ENCODE results near the gene IPO9. TPM values are rescaled to one million over a fixed set of nuclear protein-coding genes. Genes with fewer than 3 reads are reported as not detected.

IPO9 gene
- total RNA-seq, 2 experiments from 2014 or later = 64.6 to 67.5 TPM

DNA sequence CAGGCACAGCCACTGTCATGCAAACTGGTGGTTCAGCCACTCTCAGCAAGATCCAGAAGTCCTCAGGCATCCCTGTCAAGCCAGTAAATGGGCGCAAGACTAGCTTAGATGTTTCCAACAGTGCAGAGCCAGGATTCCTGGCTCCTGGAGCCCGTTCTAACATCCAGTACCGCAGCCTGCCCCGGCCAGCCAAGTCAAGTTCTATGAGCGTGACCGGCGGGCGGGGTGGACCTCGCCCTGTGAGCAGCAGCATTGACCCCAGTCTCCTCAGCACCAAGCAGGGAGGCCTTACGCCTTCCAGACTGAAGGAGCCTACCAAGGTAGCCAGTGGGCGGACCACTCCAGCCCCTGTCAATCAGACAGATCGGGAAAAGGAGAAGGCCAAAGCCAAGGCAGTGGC is 46.6 kb upstream of the IPO9 start:
- Mint-ChIP-seq H3K36me3 (ENCODE audit: low read depth) (no peaks in the 10 kb centered on the region), H3K4me1 (ENCODE audit: low read depth) (no peaks in the 10 kb centered on the region), H3K9me3 (no peaks in the 10 kb centered on the region), H3K27ac (no peak overlapping the region), H3K27me3 (no peaks in the 10 kb centered on the region), H3K4me3 (no peak overlapping the region)
- TF ChIP-seq, protein P1, sequence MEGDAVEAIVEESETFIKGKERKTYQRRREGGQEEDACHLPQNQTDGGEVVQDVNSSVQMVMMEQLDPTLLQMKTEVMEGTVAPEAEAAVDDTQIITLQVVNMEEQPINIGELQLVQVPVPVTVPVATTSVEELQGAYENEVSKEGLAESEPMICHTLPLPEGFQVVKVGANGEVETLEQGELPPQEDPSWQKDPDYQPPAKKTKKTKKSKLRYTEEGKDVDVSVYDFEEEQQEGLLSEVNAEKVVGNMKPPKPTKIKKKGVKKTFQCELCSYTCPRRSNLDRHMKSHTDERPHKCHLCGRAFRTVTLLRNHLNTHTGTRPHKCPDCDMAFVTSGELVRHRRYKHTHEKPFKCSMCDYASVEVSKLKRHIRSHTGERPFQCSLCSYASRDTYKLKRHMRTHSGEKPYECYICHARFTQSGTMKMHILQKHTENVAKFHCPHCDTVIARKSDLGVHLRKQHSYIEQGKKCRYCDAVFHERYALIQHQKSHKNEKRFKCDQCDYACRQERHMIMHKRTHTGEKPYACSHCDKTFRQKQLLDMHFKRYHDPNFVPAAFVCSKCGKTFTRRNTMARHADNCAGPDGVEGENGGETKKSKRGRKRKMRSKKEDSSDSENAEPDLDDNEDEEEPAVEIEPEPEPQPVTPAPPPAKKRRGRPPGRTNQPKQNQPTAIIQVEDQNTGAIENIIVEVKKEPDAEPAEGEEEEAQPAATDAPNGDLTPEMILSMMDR (IDR thresholded peaks at IDR 0.05) = no peak
- DNase-seq (no peak), ATAC-seq (no peak)
- POLR2A ChIA-PET = no interaction called here
- CTCF ChIA-PET = interaction anchor here (3.2 to 15.2 kb wide), 3 partner anchors 11 to 75 kb away, joined by 19 to 258 read pairs (median 25); no protein-coding TSS in a partner anchor
- intact Hi-C loops (cut with micrococcal nuclease) = no loop called here

DNA sequence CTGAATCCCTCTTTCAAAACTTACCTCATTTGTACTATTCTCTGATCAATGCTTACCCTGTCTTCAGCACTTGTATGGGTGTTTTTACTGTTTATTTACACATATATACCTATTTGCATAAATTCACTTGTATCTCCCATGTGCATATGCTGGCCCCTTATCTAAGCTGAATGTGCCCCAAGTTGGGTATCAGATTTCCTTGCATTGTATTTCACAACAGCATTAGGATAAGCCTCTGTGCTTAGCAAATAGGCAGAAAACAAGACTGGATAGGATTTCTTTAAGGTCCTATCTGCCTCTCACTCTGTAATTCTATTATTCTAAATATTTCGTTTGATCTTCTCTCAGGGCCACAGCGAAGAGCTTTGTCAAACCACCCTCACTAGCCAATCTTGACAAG is 45.9 kb upstream of the IPO9 start:
- no peaks in the 10 kb centered on the region for H3K9me3 Mint-ChIP-seq
- POLR2A ChIA-PET = no interaction called here
- H3K27ac Mint-ChIP-seq = no peak overlapping the region
- no peaks in the 10 kb centered on the region for H3K27me3 Mint-ChIP-seq
- DNase-seq (no peak), ATAC-seq (no peak)
- H3K36me3 Mint-ChIP-seq (ENCODE audit: low read depth) = no peaks in the 10 kb centered on the region
- CTCF ChIA-PET = interaction anchor here (1.2 to 15.2 kb wide), 3 partner anchors 11 to 75 kb away, joined by 4 to 258 read pairs (median 19); no protein-coding TSS in a partner anchor
- TF ChIP-seq, protein P1 (IDR thresholded peaks at IDR 0.05) = no peak
- no peaks in the 10 kb centered on the region for H3K4me1 Mint-ChIP-seq (ENCODE audit: low read depth)
- H3K4me3 Mint-ChIP-seq = no peak overlapping the region
- intact Hi-C loops (cut with micrococcal nuclease) = no loop called here

DNA sequence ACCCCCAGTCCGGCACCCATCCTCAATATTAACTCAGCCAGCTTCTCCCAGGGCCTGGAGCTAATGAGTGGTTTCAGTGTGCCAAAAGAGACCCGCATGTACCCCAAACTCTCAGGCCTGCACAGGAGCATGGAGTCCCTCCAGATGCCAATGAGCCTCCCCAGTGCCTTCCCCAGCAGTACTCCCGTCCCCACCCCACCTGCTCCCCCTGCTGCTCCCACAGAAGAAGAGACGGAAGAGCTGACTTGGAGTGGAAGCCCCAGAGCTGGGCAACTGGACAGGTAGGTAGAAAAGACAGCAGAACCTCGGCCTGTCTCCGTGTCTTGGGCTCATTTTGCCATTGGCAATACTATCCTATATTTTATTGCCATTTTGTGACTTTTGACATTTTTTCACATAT is 45.4 kb upstream of the IPO9 start:
- intact Hi-C loops (cut with micrococcal nuclease) = no loop called here
- TF ChIP-seq, protein P1 (IDR thresholded peaks at IDR 0.05) = no peak
- no peaks in the 10 kb centered on the region for H3K9me3 Mint-ChIP-seq
- no peak overlapping the region for H3K4me3 Mint-ChIP-seq
- DNase-seq (no peak), ATAC-seq (no peak)
- no peaks in the 10 kb centered on the region for H3K36me3 Mint-ChIP-seq (ENCODE audit: low read depth)
- ChIA-PET CTCF (interaction anchor here (1.2 to 15.2 kb wide), 3 partner anchors 10 to 76 kb away, joined by 4 to 258 read pairs (median 19); no protein-coding TSS in a partner anchor), POLR2A (no interaction called here)
- H3K27me3 Mint-ChIP-seq = no peaks in the 10 kb centered on the region
- H3K4me1 Mint-ChIP-seq (ENCODE audit: low read depth) = no peaks in the 10 kb centered on the region
- H3K27ac Mint-ChIP-seq = no peak overlapping the region

DNA sequence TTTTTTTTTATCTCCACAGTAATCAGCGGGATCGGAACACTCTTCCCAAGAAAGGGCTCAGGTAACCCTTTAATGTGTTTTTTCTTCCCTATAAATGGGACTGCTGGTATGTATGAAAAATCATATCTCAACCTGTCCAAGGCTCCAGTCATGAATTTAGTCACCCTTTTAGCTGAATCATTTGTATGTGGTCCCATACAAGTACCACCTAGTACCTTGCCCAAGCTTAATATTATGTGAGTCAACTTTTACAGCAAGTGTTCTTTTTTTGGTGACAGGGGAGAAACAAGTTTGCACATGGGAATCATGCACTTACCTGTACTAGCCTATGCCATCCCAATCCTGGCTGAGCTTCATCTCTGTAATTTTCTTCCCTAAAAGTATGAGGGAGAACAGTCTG is 43.7 kb upstream of the IPO9 start:
- ATAC-seq (no peak), DNase-seq (no peak)
- ChIA-PET POLR2A (no interaction called here), CTCF (interaction anchor here (1.2 to 15.2 kb wide), 3 partner anchors 9 to 225 kb away, joined by 3 to 258 read pairs (median 19); no protein-coding TSS in a partner anchor)
- TF ChIP-seq, protein P1 (IDR thresholded peaks at IDR 0.05) = no peak
- Mint-ChIP-seq H3K27ac (no peak overlapping the region), H3K4me3 (no peak overlapping the region), H3K36me3 (ENCODE audit: low read depth) (no peaks in the 10 kb centered on the region), H3K9me3 (no peaks in the 10 kb centered on the region), H3K27me3 (no peaks in the 10 kb centered on the region), H3K4me1 (ENCODE audit: low read depth) (peaks cover under 1% of the 10 kb centered on the region)
- intact Hi-C loops (cut with micrococcal nuclease) = no loop called here

DNA sequence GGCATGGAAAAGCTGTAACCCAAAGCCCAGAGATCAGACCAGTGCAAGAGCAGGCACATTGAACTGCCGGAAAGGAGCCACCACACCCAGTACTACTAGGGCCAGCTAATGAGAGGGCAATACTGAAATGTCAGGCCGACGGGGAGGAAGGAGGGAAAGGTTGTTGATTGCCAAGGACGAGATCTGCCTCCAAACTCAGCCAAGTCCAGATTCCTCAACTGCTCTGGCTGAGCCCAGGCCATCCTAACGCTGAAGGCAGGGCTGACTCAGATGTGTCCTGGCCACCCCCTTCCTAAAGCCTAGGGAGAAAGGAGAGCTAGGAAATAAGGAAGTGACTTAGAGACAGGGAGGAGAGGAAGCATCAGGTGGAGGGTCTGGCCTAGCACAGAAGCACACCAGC is 42.1 kb upstream of the IPO9 start:
- Mint-ChIP-seq H3K36me3 (ENCODE audit: low read depth) (no peaks in the 10 kb centered on the region), H3K9me3 (no peaks in the 10 kb centered on the region), H3K27ac (no peak overlapping the region), H3K27me3 (no peaks in the 10 kb centered on the region), H3K4me3 (no peak overlapping the region), H3K4me1 (ENCODE audit: low read depth) (peaks cover 9% of the 10 kb centered on the region)
- CTCF ChIA-PET = interaction anchor here (0.8 to 15.2 kb wide), 2 partner anchors 61 to 79 kb away, joined by 3 to 258 read pairs; no protein-coding TSS in a partner anchor
- intact Hi-C loops (cut with micrococcal nuclease) = no loop called here
- POLR2A ChIA-PET = no interaction called here
- ATAC-seq (no peak), DNase-seq (no peak)
- TF ChIP-seq, protein P1 (IDR thresholded peaks at IDR 0.05) = no peak

Measured in activated CD8-positive, alpha-beta T cell treated with anti-CD3 and anti-CD28 coated beads for 36 hours (primary cell).